MCF 10A (cell line): ENCODE measurements around the gene DOCK11. TPM values are rescaled to one million over a fixed set of nuclear protein-coding genes. Genes with fewer than 3 reads are reported as not detected.

Experiments used
- BruUV-seq: library from RNA; stranded (reverse); fragments of 400-500 nt; replicated peaks from 2 replicates; lab custom pipeline; 2021; lab: Mats Ljungman, UMichigan
- CTCF ChIA-PET: fragments of 300-600 bp; sonication (Branson Sonifier 250); formaldehyde crosslinking; extraction: SDS; loops from one replicate; lab custom pipeline; 2021; ENCODE audit warnings: antibody characterized with exemption, inconsistent platforms; lab: Yijun Ruan, JAX
- POLR2A ChIA-PET: fragments of 300-600, 350-650 bp; sonication (Branson Sonifier 250); formaldehyde crosslinking; extraction: SDS; loops from one replicate; lab custom pipeline; 2020; ENCODE audit warnings: antibody characterized with exemption, inconsistent platforms; lab: Yijun Ruan, JAX
- DNase-seq: peaks from one replicate; pipeline ENCODE4 v3.0.0-alpha.2; 2018; ENCODE audit not compliant: unreplicated experiment
- H3K27ac Mint-ChIP-seq: one replicate; pipeline ENCODE4 v1.8.0; 2022; ENCODE audit warnings: mild to moderate bottlenecking, low read depth, mixed read lengths; ENCODE audit not compliant: unreplicated experiment
- H3K27me3 Mint-ChIP-seq: one replicate; pipeline ENCODE4 v1.8.0; 2022; ENCODE audit warnings: mixed read lengths; ENCODE audit not compliant: insufficient read depth, unreplicated experiment
- H3K36me3 Mint-ChIP-seq: one replicate; pipeline ENCODE4 v1.8.0; 2022; ENCODE audit warnings: mild to moderate bottlenecking, moderate library complexity, mixed read lengths; ENCODE audit not compliant: insufficient read depth, unreplicated experiment
- H3K4me1 Mint-ChIP-seq: one replicate; pipeline ENCODE4 v1.8.0; 2022; ENCODE audit warnings: mixed read lengths; ENCODE audit not compliant: insufficient read depth, unreplicated experiment
- H3K4me3 Mint-ChIP-seq: one replicate; pipeline ENCODE4 v1.8.0; 2022; ENCODE audit warnings: mild to moderate bottlenecking, moderate library complexity, mixed read lengths; ENCODE audit not compliant: unreplicated experiment
- H3K9me3 Mint-ChIP-seq: one replicate; pipeline ENCODE4 v1.8.0; 2022; ENCODE audit warnings: mixed read lengths; ENCODE audit not compliant: unreplicated experiment
- intact Hi-C: fragments of 100-400 bp; cut with micrococcal nuclease; formaldehyde crosslinking; loops from 2 replicates; pipeline ENCODE4 v1.14.1; 2022
- total RNA-seq: library from RNA; stranded (reverse); gene quantifications from 2 replicates; pipeline ENCODE4 v1.2.3, GENCODE V29; 2022
- TF ChIP-seq, protein P1 (sequence below): fragments of 200-600 bp; IDR thresholded peaks from one replicate; pipeline ENCODE4 v1.8.0; 2022; ENCODE audit warnings: antibody characterized with exemption, mild to moderate bottlenecking; ENCODE audit not compliant: unreplicated experiment

DOCK11 gene
- total RNA-seq, 1 experiment from 2014 or later, result 1.9 TPM

DNA sequence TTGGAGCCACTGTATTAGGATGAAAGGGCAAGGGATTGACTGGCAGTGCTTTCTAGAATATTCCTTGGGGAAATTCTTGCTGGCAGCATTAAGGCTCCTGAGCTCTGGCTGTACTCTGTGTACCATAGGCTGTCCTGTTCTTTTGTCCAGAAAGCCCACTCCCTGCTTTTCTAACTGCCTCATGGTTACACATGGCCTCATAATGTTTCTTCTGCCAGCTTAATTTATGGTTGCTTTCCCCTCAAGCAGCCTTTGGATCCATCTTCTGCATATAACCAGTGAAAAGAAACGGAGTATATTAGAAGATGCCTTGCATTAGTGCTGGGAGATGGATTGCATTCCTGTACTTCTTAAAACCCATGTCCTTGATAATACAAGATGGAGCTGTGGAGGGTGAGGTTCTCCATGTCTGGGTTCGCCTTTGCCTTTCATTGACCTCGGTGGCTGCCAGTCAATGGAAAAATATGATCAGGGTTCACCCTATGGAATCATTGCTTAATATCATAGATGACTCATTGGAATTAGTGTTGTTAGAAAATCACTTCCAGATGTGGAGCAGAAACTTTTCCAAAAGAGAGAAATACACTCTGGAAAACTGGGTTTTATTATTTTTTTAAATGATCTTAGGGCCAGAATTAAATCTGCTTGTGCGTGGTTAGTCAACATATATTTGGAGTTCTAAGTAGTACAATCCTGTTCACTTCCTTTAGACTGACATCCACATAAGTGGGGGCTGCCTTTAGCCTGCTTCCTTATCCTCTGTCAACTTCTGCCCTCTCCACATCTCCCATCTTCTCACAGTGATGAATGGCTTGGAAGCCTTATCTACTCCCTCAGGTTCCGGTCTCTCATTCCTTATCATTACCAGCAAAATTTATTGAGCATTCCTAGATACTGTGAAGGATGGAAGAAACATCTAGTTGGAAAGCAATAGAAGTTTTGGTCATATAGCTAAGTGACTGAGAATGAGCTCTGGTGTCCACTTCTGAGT lies 24.9 kb downstream of the DOCK11 start:
- intact Hi-C loops, result no loop called here
- TF ChIP-seq, protein P1, sequence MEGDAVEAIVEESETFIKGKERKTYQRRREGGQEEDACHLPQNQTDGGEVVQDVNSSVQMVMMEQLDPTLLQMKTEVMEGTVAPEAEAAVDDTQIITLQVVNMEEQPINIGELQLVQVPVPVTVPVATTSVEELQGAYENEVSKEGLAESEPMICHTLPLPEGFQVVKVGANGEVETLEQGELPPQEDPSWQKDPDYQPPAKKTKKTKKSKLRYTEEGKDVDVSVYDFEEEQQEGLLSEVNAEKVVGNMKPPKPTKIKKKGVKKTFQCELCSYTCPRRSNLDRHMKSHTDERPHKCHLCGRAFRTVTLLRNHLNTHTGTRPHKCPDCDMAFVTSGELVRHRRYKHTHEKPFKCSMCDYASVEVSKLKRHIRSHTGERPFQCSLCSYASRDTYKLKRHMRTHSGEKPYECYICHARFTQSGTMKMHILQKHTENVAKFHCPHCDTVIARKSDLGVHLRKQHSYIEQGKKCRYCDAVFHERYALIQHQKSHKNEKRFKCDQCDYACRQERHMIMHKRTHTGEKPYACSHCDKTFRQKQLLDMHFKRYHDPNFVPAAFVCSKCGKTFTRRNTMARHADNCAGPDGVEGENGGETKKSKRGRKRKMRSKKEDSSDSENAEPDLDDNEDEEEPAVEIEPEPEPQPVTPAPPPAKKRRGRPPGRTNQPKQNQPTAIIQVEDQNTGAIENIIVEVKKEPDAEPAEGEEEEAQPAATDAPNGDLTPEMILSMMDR, result no peak
- peak overlapping the region; percentile 66 for H3K27ac Mint-ChIP-seq
- H3K9me3 Mint-ChIP-seq, result no peaks in the 10 kb centered on the region
- ChIA-PET CTCF (interaction anchor here (1.1 kb wide), 1 partner anchor 80 kb away, joined by 3 read pairs; no protein-coding TSS in a partner anchor), POLR2A (interaction anchor here (1.4 kb wide), 1 partner anchor 24 kb away, joined by 5 read pairs; the partner anchor contains the start of gene DOCK11)
- H3K4me1 Mint-ChIP-seq, result peaks cover 15% of the 10 kb centered on the region
- no peaks in the 10 kb centered on the region for H3K27me3 Mint-ChIP-seq
- no TSS peak for BruUV-seq
- peak; percentile 73 for DNase-seq
- H3K36me3 Mint-ChIP-seq, result no peaks in the 10 kb centered on the region
- H3K4me3 Mint-ChIP-seq, result no peak overlapping the region

DNA sequence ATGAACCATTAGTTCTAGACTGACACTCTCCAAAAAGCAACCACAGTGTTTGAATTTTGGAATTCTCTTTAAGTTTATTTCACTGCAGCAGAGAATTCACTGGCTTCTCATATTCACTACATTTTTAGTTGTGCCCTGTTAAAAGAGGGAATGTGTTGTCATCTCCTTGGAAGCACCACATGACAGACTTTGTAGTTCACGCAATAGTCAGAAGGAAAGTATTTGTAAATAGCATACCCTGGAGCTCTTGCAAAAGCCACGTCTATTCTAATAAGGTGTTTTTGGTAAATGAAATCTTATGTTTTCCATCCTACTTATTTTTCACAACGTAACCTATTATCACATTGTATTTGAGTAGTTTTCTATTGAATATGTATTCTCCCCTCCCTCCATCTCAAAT lies 25.8 kb downstream of the DOCK11 start:
- H3K27me3 Mint-ChIP-seq, result no peaks in the 10 kb centered on the region
- POLR2A ChIA-PET, result no interaction called here
- TF ChIP-seq, protein P1, result no peak
- H3K4me3 Mint-ChIP-seq, result no peak overlapping the region
- CTCF ChIA-PET, result interaction anchor here (0.6 kb wide), 1 partner anchor 37 kb away, joined by 3 read pairs; no protein-coding TSS in a partner anchor
- H3K9me3 Mint-ChIP-seq, result no peaks in the 10 kb centered on the region
- peaks cover 15% of the 10 kb centered on the region for H3K4me1 Mint-ChIP-seq
- BruUV-seq, result no TSS peak
- peak; percentile 38 for DNase-seq
- no peak overlapping the region for H3K27ac Mint-ChIP-seq
- intact Hi-C loops, result no loop called here
- H3K36me3 Mint-ChIP-seq, result no peaks in the 10 kb centered on the region

DNA sequence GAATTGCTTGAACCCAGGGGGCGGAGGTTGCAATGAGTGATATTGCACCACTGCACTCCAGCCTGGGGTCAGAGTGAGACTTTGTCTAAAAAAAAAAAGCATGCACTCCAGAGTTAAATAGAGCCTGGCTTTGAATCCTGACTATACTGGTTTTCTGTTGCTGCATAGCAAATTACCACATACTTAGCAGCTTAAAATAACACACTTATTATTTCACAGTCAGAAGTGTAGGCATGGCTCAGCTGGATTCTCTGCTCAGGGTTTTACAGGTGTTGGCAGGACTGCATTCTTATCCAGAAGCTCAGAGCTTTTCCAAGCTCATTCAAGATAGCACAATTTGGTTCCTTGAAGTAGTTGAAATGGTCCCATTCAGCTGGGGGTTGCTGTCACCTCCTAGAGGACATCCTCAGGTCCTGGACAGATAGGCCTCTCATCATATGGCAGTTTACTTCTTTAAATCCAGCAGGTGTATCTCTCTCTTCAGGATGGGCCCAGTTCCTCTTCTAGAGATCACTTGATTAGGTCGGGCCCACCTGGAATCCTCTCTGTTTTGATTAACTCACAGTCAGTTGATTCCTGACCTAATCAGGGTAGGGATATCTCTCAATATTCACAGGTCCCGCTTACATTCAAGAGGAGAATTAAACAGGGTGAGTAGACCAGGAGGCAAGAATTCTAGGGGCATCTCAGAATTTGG lies 26.8 kb downstream of the DOCK11 start:
- ChIA-PET POLR2A (no interaction called here), CTCF (interaction anchor here (0.6 kb wide), 1 partner anchor 38 kb away, joined by 3 read pairs; no protein-coding TSS in a partner anchor)
- TF ChIP-seq, protein P1, result no peak
- peak; percentile 23 for DNase-seq
- H3K27me3 Mint-ChIP-seq, result no peaks in the 10 kb centered on the region
- intact Hi-C loops, result no loop called here
- H3K4me3 Mint-ChIP-seq, result no peak overlapping the region
- H3K27ac Mint-ChIP-seq, result no peak overlapping the region
- no peaks in the 10 kb centered on the region for H3K9me3 Mint-ChIP-seq
- peaks cover 15% of the 10 kb centered on the region for H3K4me1 Mint-ChIP-seq
- no peaks in the 10 kb centered on the region for H3K36me3 Mint-ChIP-seq
- BruUV-seq, result no TSS peak
